ENCODE results near the gene TMPRSS9. TPM values are rescaled to one million over a fixed set of nuclear protein-coding genes. Genes with fewer than 3 reads are reported as not detected.
A peak's percentile ranks its signal among the peaks of the same experiment; 100 is the strongest.

The TMPRSS9 gene
- total and polyA plus RNA-seq, 2 of the 13 experiments (the other 11 are each of a cell fraction or from before 2014, with no cell fraction given) = 2.5 to 5.2 TPM

- peak; percentile 74 for TF ChIP-seq JUND (CRISPR knock-in tag; IDR thresholded peaks at IDR 0.05)
- peak; percentile 31; the same call in 1 of the 2 replicates for TF ChIP-seq ZNF3 (CRISPR knock-in tag; IDR thresholded peaks at IDR 0.05)
- TF ChIP-seq, protein P1, sequence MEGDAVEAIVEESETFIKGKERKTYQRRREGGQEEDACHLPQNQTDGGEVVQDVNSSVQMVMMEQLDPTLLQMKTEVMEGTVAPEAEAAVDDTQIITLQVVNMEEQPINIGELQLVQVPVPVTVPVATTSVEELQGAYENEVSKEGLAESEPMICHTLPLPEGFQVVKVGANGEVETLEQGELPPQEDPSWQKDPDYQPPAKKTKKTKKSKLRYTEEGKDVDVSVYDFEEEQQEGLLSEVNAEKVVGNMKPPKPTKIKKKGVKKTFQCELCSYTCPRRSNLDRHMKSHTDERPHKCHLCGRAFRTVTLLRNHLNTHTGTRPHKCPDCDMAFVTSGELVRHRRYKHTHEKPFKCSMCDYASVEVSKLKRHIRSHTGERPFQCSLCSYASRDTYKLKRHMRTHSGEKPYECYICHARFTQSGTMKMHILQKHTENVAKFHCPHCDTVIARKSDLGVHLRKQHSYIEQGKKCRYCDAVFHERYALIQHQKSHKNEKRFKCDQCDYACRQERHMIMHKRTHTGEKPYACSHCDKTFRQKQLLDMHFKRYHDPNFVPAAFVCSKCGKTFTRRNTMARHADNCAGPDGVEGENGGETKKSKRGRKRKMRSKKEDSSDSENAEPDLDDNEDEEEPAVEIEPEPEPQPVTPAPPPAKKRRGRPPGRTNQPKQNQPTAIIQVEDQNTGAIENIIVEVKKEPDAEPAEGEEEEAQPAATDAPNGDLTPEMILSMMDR (CRISPR knock-in tag; IDR thresholded peaks at IDR 0.05) = 0 out of 2 replicates have a peak, but pooled peaks have one; percentile 5
- peak; percentile 79; the same call in 1 of the 2 replicates for TF ChIP-seq XBP1 (CRISPR knock-in tag; IDR thresholded peaks at IDR 0.05)
- TF ChIP-seq ZNF687 (CRISPR knock-in tag; IDR thresholded peaks at IDR 0.05) = peak; percentile 72
- TF ChIP-seq EP300 (IDR thresholded peaks at IDR 0.05; ENCODE audit: low read depth in 2 of 2, low read length in 2 of 2) = no peak
- TF ChIP-seq EP300 (CRISPR knock-in tag; IDR thresholded peaks at IDR 0.05; ENCODE audit: borderline replicate concordance) = no peak
- no peak for TF ChIP-seq MEF2D (CRISPR knock-in tag; IDR thresholded peaks at IDR 0.05)
- 0 out of 2 replicates have a peak, but pooled peaks have one; percentile 10 for TF ChIP-seq FOXP4 (CRISPR knock-in tag; IDR thresholded peaks at IDR 0.05)
- peak; percentile 12; the same call in 1 of the 2 replicates for TF ChIP-seq ZNF574 (CRISPR knock-in tag; IDR thresholded peaks at IDR 0.05)
- no peak for TF ChIP-seq SOX13 (IDR thresholded peaks at IDR 0.05)
- 0 out of 4 replicates have a peak, but pooled peaks of 1 of the 2 experiments have one; percentile 7 for TF ChIP-seq SOX13 (CRISPR knock-in tag; conservative IDR thresholded peaks at IDR 0.05 in 1 of 2, IDR thresholded peaks at IDR 0.05 in 1 of 2)
- TF ChIP-seq POLR2G (IDR thresholded peaks at IDR 0.05; ENCODE audit: low read depth, low read length) = 0 out of 2 replicates have a peak, but pooled peaks have one; percentile 31
- TF ChIP-seq ZBTB42 (CRISPR knock-in tag; IDR thresholded peaks at IDR 0.05) = no peak
Measured at GRCh38 chr19:2385053-2385721, 25.1 kb downstream of the TMPRSS9 start (continued).
